Choroid plexus epithelial cell (primary cell): ENCODE measurements around the gene LENG1.
"Not testable (repeated sequence)": the region's sequence is repeated elsewhere in the genome, so short reads cannot be mapped to it uniquely, and the experiment has no call there.

Source experiments
- DNase-seq: peaks from one replicate; pipeline ENCODE4 v3.0.0-alpha.2; 2010; ENCODE audit warnings: low read depth
- H3K4me3 ChIP-seq: 2 replicates; pipeline ENCODE4 v1.5.1; 2011; ENCODE audit warnings: low read depth, mild to moderate bottlenecking, control low read depth, low read length, moderate library complexity
- TF ChIP-seq, protein P1 (sequence below): conservative IDR thresholded peaks from 2 replicates; pipeline ENCODE4 v1.5.1; 2011; ENCODE audit warnings: low read depth, mild to moderate bottlenecking, control low read depth, inconsistent platforms, low read length, moderate library complexity

LENG1 gene

DNA sequence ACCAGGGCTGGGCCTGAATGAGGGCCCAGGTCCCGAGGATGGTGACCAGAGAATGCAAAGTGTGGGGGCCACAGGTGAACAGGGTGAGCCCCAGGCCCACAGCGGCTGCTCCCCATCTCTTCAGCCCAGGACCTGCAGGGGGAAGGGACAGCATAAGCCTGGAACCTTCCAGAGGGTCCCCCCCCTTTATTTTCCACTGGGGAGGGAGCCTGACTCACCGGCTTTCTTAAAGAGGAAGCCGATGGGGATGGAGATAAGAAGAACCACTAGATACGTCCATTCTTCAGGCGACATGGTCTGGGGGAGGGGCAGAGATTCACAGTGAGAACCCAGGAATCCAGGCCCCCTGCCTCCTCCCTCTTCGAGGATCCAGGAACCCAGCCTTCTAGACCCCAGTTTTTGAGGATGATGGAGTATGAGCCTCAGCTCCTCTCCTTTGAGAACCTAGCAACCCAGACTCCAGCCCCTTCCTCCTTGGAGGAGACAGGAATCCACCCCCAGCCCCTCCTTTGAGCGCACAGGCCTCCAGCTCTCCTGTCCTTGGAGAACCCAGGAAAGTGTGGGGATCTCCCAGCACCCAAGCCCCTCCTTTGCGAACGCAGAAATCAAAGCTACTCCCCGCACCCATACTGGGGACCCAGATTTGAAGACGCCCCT, 28.8 kb upstream of the LENG1 start:
- DNase-seq = peak; percentile 55

DNA sequence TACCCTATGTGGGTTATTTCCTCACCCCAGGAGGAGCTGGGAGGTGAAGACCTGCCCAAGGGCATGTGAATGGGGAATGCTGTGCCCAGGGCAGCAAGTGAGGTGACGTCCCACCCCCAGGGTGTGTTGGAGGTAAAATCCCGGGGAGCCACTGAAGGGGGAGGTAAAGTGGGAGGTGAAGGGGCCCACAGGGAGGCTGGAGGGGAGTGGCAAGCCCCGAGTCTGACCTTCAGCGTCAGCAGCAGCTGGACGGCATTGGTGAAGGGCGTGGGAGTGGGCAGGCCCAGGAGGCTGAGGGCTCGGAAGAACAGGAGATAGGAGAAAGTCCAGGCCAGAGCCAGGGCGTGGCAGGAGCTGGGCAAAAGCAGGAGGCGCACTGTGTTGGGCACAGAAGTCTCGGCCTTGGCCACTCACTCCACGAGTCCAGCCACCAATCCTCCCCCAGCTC, 27.4 kb upstream of the LENG1 start:
- H3K4me3 ChIP-seq = no peak overlapping the region
- no peak for DNase-seq
- TF ChIP-seq, protein P1, sequence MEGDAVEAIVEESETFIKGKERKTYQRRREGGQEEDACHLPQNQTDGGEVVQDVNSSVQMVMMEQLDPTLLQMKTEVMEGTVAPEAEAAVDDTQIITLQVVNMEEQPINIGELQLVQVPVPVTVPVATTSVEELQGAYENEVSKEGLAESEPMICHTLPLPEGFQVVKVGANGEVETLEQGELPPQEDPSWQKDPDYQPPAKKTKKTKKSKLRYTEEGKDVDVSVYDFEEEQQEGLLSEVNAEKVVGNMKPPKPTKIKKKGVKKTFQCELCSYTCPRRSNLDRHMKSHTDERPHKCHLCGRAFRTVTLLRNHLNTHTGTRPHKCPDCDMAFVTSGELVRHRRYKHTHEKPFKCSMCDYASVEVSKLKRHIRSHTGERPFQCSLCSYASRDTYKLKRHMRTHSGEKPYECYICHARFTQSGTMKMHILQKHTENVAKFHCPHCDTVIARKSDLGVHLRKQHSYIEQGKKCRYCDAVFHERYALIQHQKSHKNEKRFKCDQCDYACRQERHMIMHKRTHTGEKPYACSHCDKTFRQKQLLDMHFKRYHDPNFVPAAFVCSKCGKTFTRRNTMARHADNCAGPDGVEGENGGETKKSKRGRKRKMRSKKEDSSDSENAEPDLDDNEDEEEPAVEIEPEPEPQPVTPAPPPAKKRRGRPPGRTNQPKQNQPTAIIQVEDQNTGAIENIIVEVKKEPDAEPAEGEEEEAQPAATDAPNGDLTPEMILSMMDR = no peak

More for the DNA sequence above, 28.8 kb upstream of the LENG1 start:
- peak overlapping the region; percentile 83 for H3K4me3 ChIP-seq
- TF ChIP-seq, protein P1 = no peak

DNA sequence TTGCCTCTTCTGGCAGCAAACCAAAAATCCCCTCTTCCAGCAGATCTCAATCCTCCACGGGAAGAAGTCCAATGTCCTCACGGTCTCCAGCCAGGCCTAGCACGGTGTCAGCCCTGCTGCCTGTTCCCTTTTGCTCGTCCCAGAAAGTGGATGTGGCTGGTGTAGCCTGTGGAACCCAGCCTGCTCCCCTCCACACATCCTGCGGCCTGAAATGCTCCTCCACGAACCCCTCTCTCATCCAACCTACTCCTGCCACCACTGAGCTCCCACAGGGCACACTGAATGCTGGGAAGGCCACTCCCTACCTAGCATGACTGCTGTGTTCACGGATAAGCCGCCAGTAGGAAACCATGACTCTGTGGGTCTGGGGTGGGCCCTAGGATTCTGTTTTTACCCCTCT, 26.8 kb upstream of the LENG1 start:
- DNase-seq = no peak
- TF ChIP-seq, protein P1 = no peak
- H3K4me3 ChIP-seq = no peak overlapping the region

DNA sequence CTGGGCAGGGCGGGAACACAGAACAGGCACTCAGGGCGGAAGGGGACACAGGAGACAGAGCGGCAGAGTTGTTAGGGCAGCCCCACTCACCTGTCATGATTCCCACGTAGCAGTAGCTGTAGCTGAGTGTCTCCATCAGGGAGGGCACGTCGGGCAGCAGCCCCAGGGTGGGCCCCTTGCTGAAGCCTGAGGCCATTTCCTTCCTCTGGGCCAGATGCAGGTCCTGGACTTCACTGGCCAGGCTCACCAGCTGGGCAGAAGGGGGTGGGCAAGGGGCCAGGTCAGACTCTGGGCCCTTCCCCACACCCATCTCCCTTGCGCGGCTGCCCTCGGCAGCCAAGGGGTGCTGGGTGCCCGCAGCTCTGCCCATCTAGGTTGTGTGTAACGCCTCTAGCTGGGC, 23.9 kb upstream of the LENG1 start:
- TF ChIP-seq, protein P1 = no peak
- H3K4me3 ChIP-seq = no peak overlapping the region
- DNase-seq = no peak

DNA sequence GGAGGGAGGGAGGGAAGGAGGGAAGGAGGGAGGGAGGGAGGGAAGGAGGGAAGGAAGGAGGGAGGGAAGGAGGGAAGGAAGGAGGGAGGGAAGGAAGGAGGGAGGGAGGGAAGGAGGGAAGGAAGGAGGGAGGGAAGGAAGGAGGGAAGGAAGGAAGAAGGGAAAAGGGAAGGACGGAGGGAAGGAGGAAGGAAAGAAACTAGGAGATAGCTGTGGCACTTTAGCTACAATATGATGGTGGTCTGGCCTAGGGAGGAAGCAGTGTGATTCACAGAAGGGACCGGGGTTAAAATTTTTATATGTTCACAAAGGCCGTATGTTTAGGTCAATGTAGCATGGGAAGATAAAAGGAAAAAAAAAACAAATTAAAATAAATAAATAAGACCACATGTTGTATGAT, 22.4 kb upstream of the LENG1 start:
- DNase-seq, H3K4me3 ChIP-seq: not testable (repeated sequence)

DNA sequence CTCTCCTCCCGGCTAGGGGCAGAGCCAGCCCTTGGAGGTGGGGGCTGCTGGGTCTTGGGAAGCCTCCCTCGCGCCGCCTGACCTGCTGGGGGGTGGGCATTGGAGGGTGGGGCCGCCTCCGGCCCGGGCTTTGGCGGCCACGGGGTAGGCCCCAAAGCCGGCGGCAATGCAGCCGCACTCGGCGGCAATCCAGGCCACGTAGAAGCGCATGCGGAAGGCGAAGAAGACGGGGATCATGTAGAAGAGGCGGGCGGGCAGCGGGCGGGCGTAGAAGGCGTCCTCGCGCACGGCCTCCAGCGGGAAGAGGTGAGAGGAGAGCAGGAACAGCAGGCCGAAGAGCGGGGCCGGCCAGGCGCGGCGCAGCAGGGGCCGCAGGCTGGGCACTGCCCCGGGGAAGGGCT, 21.2 kb upstream of the LENG1 start:
- no peak overlapping the region for H3K4me3 ChIP-seq
- DNase-seq = no peak
- TF ChIP-seq, protein P1 = no peak

DNA sequence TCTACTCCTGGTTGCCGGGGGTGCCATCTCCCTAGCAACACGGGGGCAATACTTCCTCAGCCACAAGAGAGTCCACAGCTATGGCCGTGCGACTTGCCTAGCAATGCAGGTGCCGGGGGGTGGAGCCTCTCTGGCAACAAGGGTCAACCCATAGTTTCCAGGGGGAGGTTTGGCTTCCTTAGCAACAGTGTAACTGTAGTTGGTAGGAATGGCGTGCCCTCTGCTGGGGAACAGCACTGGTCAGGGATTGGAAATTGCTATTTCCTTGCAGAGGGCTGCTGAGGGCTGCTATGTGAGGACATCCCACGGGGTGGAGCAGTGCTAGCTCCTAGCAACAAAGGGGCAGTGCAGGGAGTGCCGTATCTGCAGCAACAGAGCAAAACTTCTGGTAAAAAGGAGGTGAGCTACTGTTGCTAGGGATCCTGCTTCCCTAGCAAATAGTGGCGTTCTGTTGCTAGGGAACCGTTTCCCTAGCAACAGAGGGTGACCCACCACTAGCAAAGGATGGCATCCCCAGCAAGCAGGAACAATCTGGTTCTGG, 20.5 kb upstream of the LENG1 start:
- TF ChIP-seq, protein P1 = peak; percentile 73
- DNase-seq = peak; percentile 88
- no peak overlapping the region for H3K4me3 ChIP-seq
